GM21529 (cell line): Measurements from ENCODE around the gene LRRC32.

Experiments
- ATAC-seq: cut with Tn5 transposase; IDR thresholded peaks from one replicate; pipeline ENCODE4 v1.9.1; 2021; ENCODE audit not compliant: unreplicated experiment

The LRRC32 gene

GRCh38 chr11:76700177-76701100, 29.9 kb upstream of the LRRC32 start:
- ATAC-seq = no peak

GRCh38 chr11:76699451-76700091, 29.0 kb upstream of the LRRC32 start:
- ATAC-seq = no peak

- no peak for ATAC-seq
These were observed 27.9 kb upstream of the LRRC32 start for GRCh38 chr11:76698321-76699043.

GRCh38 chr11:76696756-76697155, 26.2 kb upstream of the LRRC32 start:
- no peak for ATAC-seq

GRCh38 chr11:76695771-76696170, 25.2 kb upstream of the LRRC32 start:
- ATAC-seq = no peak

- ATAC-seq = no peak
These were observed 24.6 kb upstream of the LRRC32 start for GRCh38 chr11:76695133-76695532.

GRCh38 chr11:76694664-76695063, 24.1 kb upstream of the LRRC32 start:
- ATAC-seq = no peak

GRCh38 chr11:76693806-76694205, 23.3 kb upstream of the LRRC32 start:
- no peak for ATAC-seq

- ATAC-seq = no peak
These were observed 22.4 kb upstream of the LRRC32 start for GRCh38 chr11:76692956-76693355.

- no peak for ATAC-seq
These were observed 21.1 kb upstream of the LRRC32 start for GRCh38 chr11:76691655-76692054.

GRCh38 chr11:76690736-76691135, 20.2 kb upstream of the LRRC32 start:
- no peak for ATAC-seq

- ATAC-seq = no peak
These were observed 19.0 kb upstream of the LRRC32 start for GRCh38 chr11:76689313-76690260.

- no peak for ATAC-seq
These were observed 17.6 kb upstream of the LRRC32 start for GRCh38 chr11:76688146-76688545.

- peak; percentile 60 for ATAC-seq
These were observed 15.9 kb upstream of the LRRC32 start for GRCh38 chr11:76686261-76687079.

GRCh38 chr11:76685831-76686230, 15.3 kb upstream of the LRRC32 start:
- ATAC-seq = no peak

- ATAC-seq = no peak
These were observed 14.7 kb upstream of the LRRC32 start for GRCh38 chr11:76685237-76685636.

- ATAC-seq = no peak
These were observed 14.0 kb upstream of the LRRC32 start for GRCh38 chr11:76684516-76684915.

- no peak for ATAC-seq
These were observed 12.9 kb upstream of the LRRC32 start for GRCh38 chr11:76683161-76684095.

- ATAC-seq = no peak
These were observed 12.1 kb upstream of the LRRC32 start for GRCh38 chr11:76682684-76683083.
